GM21526 (cell line): Measurements from ENCODE around the gene PIK3C2A.

ENCODE experiments used
- ATAC-seq: cut with Tn5 transposase; IDR thresholded peaks from one replicate; pipeline ENCODE4 v1.9.1; 2021; ENCODE audit warnings: moderate library complexity; ENCODE audit not compliant: unreplicated experiment, low FRiP score

The PIK3C2A gene

GRCh38 chr11:17218403-17218802 is 10.6 kb upstream of the PIK3C2A start:
- ATAC-seq: no peak

- ATAC-seq: no peak
Observed at GRCh38 chr11:17217401-17217800, 9.6 kb upstream of the PIK3C2A start.

GRCh38 chr11:17214338-17214737 is 6.6 kb upstream of the PIK3C2A start:
- no peak for ATAC-seq

GRCh38 chr11:17211286-17211685 is 3.5 kb upstream of the PIK3C2A start:
- no peak for ATAC-seq

- ATAC-seq: no peak
Observed at GRCh38 chr11:17209939-17210245, 2.1 kb upstream of the PIK3C2A start.

GRCh38 chr11:17208257-17208999 is 642 bp upstream of the PIK3C2A start:
- peak; percentile 47 for ATAC-seq

GRCh38 chr11:17206463-17206862 is 1.3 kb downstream of the PIK3C2A start:
- ATAC-seq: no peak

GRCh38 chr11:17197431-17197898 is 10.3 kb downstream of the PIK3C2A start:
- no peak for ATAC-seq

GRCh38 chr11:17188675-17189074 is 19.1 kb downstream of the PIK3C2A start:
- no peak for ATAC-seq

- no peak for ATAC-seq
Observed at GRCh38 chr11:17186932-17187692, 20.7 kb downstream of the PIK3C2A start.

- no peak for ATAC-seq
Observed at GRCh38 chr11:17185938-17186337, 21.8 kb downstream of the PIK3C2A start.

GRCh38 chr11:17184882-17185587 is 22.8 kb downstream of the PIK3C2A start:
- no peak for ATAC-seq

- ATAC-seq: no peak
Observed at GRCh38 chr11:17183836-17184235, 23.9 kb downstream of the PIK3C2A start.

GRCh38 chr11:17179970-17180369 is 27.8 kb downstream of the PIK3C2A start:
- no peak for ATAC-seq

GRCh38 chr11:17173332-17173731 is 34.5 kb downstream of the PIK3C2A start:
- no peak for ATAC-seq

GRCh38 chr11:17171916-17172315 is 35.9 kb downstream of the PIK3C2A start:
- ATAC-seq: no peak

- ATAC-seq: no peak
Observed at GRCh38 chr11:17171343-17171742, 36.4 kb downstream of the PIK3C2A start.

- no peak for ATAC-seq
Observed at GRCh38 chr11:17169876-17170275, 37.9 kb downstream of the PIK3C2A start.

- ATAC-seq: no peak
Observed at GRCh38 chr11:17165247-17165890, 42.4 kb downstream of the PIK3C2A start.

GRCh38 chr11:17164361-17165246 is 43.2 kb downstream of the PIK3C2A start:
- no peak for ATAC-seq
